Smooth muscle cell (in vitro differentiated cells): ENCODE measurements around the gene NPVF. TPM values are rescaled to one million over a fixed set of nuclear protein-coding genes. Genes with fewer than 3 reads are reported as not detected.

Experiments
- DNase-seq: peaks from one replicate; lab custom pipeline; 2025; ENCODE audit not compliant: unreplicated experiment; lab: John Stamatoyannopoulos, UW
- H2AFZ ChIP-seq: fragments of 200-600 bp; sonication (generic); 2 replicates; pipeline ENCODE4 v1.6.0; 2016; ENCODE audit warnings: antibody characterized with exemption, low read depth, mild to moderate bottlenecking
- H3F3A ChIP-seq: fragments of 200-600 bp; sonication (generic); 2 replicates; pipeline ENCODE4 v1.6.0; 2017; ENCODE audit warnings: antibody characterized with exemption, low read depth
- H3K27ac ChIP-seq: fragments of 200-600 bp; sonication (generic); 2 replicates; pipeline ENCODE4 v1.5.1; 2016; ENCODE audit warnings: low read depth, mild to moderate bottlenecking
- H3K27me3 ChIP-seq: fragments of 200-600 bp; sonication (generic); 2 replicates; pipeline ENCODE4 v1.6.1; 2016; ENCODE audit warnings: low read depth, mild to moderate bottlenecking
- H3K36me3 ChIP-seq: fragments of 200-600 bp; sonication (generic); 2 replicates; pipeline ENCODE4 v1.5.1; 2016; ENCODE audit warnings: low read depth
- H3K4me1 ChIP-seq: fragments of 200-600 bp; sonication (generic); 2 replicates; pipeline ENCODE4 v1.5.1; 2016; ENCODE audit warnings: low read depth
- H3K4me2 ChIP-seq: fragments of 200-600 bp; sonication (generic); 2 replicates; pipeline ENCODE4 v1.6.0; 2016; ENCODE audit warnings: mild to moderate bottlenecking
- H3K4me3 ChIP-seq: fragments of 200-600 bp; sonication (generic); 2 replicates; pipeline ENCODE4 v1.5.1; 2016; ENCODE audit warnings: mild to moderate bottlenecking
- H3K79me2 ChIP-seq: fragments of 200-600 bp; sonication (generic); 2 replicates; pipeline ENCODE4 v1.6.0; 2016; ENCODE audit warnings: low read depth, mild to moderate bottlenecking
- H3K9ac ChIP-seq: fragments of 200-600 bp; sonication (generic); 2 replicates; pipeline ENCODE4 v1.6.0; 2016; ENCODE audit warnings: low read depth
- H3K9me3 ChIP-seq: fragments of 200-600 bp; sonication (generic); replicated peaks from 2 replicates; pipeline ENCODE4 v1.5.1; 2016; ENCODE audit warnings: low read depth
- H4K20me1 ChIP-seq: fragments of 200-600 bp; sonication (generic); 2 replicates; pipeline ENCODE4 v1.6.0; 2016; ENCODE audit warnings: low read depth
- WGBS: methylation state at CpG from one replicate; pipeline ENCODE4 v1.1.7; 2016; ENCODE audit warnings: low lambda C conversion rate; 5-methylcytosine and 5-hydroxymethylcytosine counted together
- polyA plus RNA-seq: library from polyadenylated mRNA; unstranded; fragments of >200 nt; fragmentation: Nextera tagmentation; extraction: Ambion mirVana; gene quantifications from 2 replicates; pipeline ENCODE4 v1.2.1, GENCODE V29; 2016
- total RNA-seq: library from RNA; depleted of rRNA; stranded (reverse); fragments of >200 nt; gene quantifications from 2 replicates; pipeline ENCODE4 v1.2.3, GENCODE V29; 2014
- TF ChIP-seq, protein P1 (sequence below): fragments of 200-600 bp; sonication (generic); IDR thresholded peaks from 2 replicates; pipeline ENCODE4 v1.5.1; 2017; ENCODE audit warnings: borderline replicate concordance, mild to moderate bottlenecking, antibody characterized with exemption; ENCODE audit not compliant: insufficient read depth, poor library complexity, severe bottlenecking

Gene NPVF
- total and polyA plus RNA-seq, 2 experiments from 2014 or later = not detected

DNA sequence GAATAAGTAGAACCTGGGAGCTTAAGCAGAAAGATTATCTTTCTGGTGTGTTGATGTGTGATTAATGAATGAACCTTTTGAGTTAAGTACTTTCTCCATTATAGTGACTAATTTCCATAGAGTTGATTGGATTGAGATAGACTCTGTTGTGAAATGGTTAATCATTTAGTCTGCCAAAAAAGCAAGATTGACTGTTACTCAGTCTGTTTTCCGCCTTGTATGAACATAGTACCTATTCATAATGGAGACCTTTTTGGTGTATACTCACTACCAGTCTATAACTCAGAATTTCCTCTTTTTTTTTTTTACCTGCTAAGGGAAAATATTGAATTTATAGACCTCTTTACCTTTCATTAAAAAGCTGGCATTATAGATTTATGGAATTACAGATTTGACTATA lies 14.4 kb upstream of the NPVF start:
- no peaks in the 10 kb centered on the region for H3K9me3 ChIP-seq
- no peak overlapping the region for H3K9ac ChIP-seq
- no peak overlapping the region for H2AFZ ChIP-seq
- TF ChIP-seq, protein P1, sequence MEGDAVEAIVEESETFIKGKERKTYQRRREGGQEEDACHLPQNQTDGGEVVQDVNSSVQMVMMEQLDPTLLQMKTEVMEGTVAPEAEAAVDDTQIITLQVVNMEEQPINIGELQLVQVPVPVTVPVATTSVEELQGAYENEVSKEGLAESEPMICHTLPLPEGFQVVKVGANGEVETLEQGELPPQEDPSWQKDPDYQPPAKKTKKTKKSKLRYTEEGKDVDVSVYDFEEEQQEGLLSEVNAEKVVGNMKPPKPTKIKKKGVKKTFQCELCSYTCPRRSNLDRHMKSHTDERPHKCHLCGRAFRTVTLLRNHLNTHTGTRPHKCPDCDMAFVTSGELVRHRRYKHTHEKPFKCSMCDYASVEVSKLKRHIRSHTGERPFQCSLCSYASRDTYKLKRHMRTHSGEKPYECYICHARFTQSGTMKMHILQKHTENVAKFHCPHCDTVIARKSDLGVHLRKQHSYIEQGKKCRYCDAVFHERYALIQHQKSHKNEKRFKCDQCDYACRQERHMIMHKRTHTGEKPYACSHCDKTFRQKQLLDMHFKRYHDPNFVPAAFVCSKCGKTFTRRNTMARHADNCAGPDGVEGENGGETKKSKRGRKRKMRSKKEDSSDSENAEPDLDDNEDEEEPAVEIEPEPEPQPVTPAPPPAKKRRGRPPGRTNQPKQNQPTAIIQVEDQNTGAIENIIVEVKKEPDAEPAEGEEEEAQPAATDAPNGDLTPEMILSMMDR = no peak
- H3F3A ChIP-seq = no peaks in the 10 kb centered on the region
- H3K27ac ChIP-seq = no peak overlapping the region
- H3K36me3 ChIP-seq = no peaks in the 10 kb centered on the region
- H3K27me3 ChIP-seq = peaks cover 33% of the 10 kb centered on the region
- WGBS = 96% methylated on average over 1 of the region's 1 CpG
- H3K4me3 ChIP-seq = no peak overlapping the region
- no peak for DNase-seq
- H4K20me1 ChIP-seq = no peaks in the 10 kb centered on the region
- H3K4me1 ChIP-seq = peaks cover 12% of the 10 kb centered on the region
- no peak overlapping the region for H3K4me2 ChIP-seq
- H3K79me2 ChIP-seq = no peaks in the 10 kb centered on the region

DNA sequence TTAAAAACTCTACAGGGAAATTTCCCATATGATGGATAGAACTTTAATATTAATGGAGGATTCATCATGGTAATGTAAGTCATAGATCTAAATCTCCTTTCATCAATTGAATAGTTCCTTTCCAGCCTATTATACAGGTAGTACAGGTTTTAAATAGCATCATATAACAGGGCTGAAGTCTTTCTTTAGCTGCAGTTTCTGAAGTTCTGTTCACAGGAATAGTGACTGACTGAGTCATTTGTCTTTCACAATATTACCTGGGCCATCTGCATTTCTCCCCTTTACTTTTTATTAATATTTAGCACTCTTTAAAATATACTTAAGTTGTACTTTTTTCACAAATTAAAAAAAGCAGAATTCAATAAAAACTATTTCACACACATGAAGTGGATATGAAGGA lies 12.6 kb upstream of the NPVF start:
- Histone ChIP-seq H3K4me2 (no peak overlapping the region), H3K9me3 (no peaks in the 10 kb centered on the region), H3K27ac (no peak overlapping the region), H3K4me1 (peaks cover 12% of the 10 kb centered on the region), H2AFZ (no peak overlapping the region), H3K27me3 (peaks cover 37% of the 10 kb centered on the region), H3K79me2 (no peaks in the 10 kb centered on the region), H3F3A (no peaks in the 10 kb centered on the region), H3K36me3 (no peaks in the 10 kb centered on the region), H3K9ac (no peak overlapping the region), H4K20me1 (no peaks in the 10 kb centered on the region), H3K4me3 (no peak overlapping the region)
- TF ChIP-seq, protein P1 = no peak
- no peak for DNase-seq

DNA sequence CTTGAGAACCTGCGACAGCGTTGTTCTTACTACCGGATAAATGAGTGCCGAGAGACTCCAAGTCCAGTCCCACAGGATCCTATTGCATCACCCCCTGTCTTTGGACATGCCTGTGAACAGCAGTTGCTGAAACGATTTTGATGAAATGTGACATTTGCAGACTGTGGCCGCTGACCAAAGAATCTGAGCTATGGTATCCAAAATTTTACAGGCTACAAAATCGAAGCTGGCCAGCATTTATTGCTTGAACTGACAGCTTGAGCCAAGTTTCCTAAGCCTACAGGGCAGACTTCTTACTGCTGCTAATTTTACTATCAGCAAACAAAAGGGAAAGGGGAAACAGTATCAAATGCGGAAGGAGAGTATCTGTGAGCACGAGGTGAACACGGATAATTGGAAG lies 12.1 kb upstream of the NPVF start:
- WGBS = 74% methylated on average over 10 of the region's 10 CpGs
- H3K4me3 ChIP-seq = no peak overlapping the region
- no peak for DNase-seq
- H3K27me3 ChIP-seq = peaks cover 42% of the 10 kb centered on the region
- no peaks in the 10 kb centered on the region for H3K9me3 ChIP-seq
- no peak overlapping the region for H3K27ac ChIP-seq
- H4K20me1 ChIP-seq = no peaks in the 10 kb centered on the region
- no peak overlapping the region for H3K9ac ChIP-seq
- H2AFZ ChIP-seq = no peak overlapping the region
- no peaks in the 10 kb centered on the region for H3K36me3 ChIP-seq
- no peaks in the 10 kb centered on the region for H3K79me2 ChIP-seq
- H3K4me1 ChIP-seq = peaks cover 12% of the 10 kb centered on the region
- TF ChIP-seq, protein P1 = no peak
- no peak overlapping the region for H3K4me2 ChIP-seq
- H3F3A ChIP-seq = no peaks in the 10 kb centered on the region

DNA sequence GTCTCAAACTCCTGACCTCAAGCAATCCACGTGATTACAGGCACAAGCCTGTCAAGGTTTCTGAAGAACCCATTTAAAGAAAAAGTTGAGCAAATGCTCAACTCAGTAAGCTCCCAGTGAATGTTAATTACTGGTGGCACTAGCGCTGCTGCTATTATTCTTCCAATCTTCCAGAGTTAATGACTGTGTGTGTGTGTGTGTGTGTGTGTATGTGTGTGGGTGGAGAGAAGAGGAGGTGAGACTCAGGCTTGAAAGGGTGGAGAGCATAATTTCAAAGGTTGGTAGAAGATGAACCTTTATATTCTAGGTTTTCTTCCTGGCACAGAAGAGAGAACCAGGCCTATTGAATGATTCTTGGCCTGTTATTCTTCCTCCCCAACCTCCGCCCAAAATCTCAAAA lies 11.6 kb upstream of the NPVF start:
- TF ChIP-seq, protein P1 = no peak
- no peak overlapping the region for H3K9ac ChIP-seq
- no peak overlapping the region for H2AFZ ChIP-seq
- H3K4me3 ChIP-seq = no peak overlapping the region
- H4K20me1 ChIP-seq = no peaks in the 10 kb centered on the region
- H3K9me3 ChIP-seq = no peaks in the 10 kb centered on the region
- H3K27me3 ChIP-seq = peaks cover 42% of the 10 kb centered on the region
- no peaks in the 10 kb centered on the region for H3F3A ChIP-seq
- no peaks in the 10 kb centered on the region for H3K79me2 ChIP-seq
- 76% methylated on average over 3 of the region's 3 CpGs for WGBS
- DNase-seq = no peak
- no peak overlapping the region for H3K4me2 ChIP-seq
- no peaks in the 10 kb centered on the region for H3K36me3 ChIP-seq
- H3K4me1 ChIP-seq = peaks cover 11% of the 10 kb centered on the region
- no peak overlapping the region for H3K27ac ChIP-seq
